Activated T-cell treated with anti-CD3 and anti-CD28 coated beads, Interleukin-2, amount 50 U/mL, for 72 hours (primary cell): ENCODE results near the gene CFAP299. TPM values are rescaled to one million over a fixed set of nuclear protein-coding genes. Genes with fewer than 3 reads are reported as not detected.
"Not testable (repeated sequence)": the region's sequence is repeated elsewhere in the genome, so short reads cannot be mapped to it uniquely, and the experiment has no call there.

Experiments used
- ATAC-seq, 2 donors: fragments of 150-1000 bp; cut with Tn5 transposase; replicated peaks in 1 of 2; 2 replicates each; pipeline ENCODE4 v1.10.0; 2021; ENCODE audit warnings: moderate library complexity in 2 of 2, mild to moderate bottlenecking in 1 of 2
- DNase-seq, 2 donors: peaks; one replicate each; pipeline ENCODE4 v3.0.0; 2021 to 2022; ENCODE audit warnings: mixed read lengths in 1 of 2
- H3K27ac Mint-ChIP-seq: one replicate; pipeline ENCODE4 v1.8.0; 2022; ENCODE audit warnings: mild to moderate bottlenecking, moderate library complexity, mixed read lengths
- H3K27me3 Mint-ChIP-seq: one replicate; pipeline ENCODE4 v1.8.0; 2022; ENCODE audit warnings: low read depth, mixed read lengths
- H3K36me3 Mint-ChIP-seq, 2 donors: one replicate each; pipeline ENCODE4 v1.8.0; 2022; ENCODE audit warnings: mixed read lengths in 2 of 2, mild to moderate bottlenecking in 1 of 2; ENCODE audit not compliant: insufficient read depth in 2 of 2
- H3K4me1 Mint-ChIP-seq: one replicate; pipeline ENCODE4 v1.8.0; 2022; ENCODE audit warnings: low read depth, mixed read lengths
- H3K4me3 Mint-ChIP-seq, 2 donors: one replicate each; pipeline ENCODE4 v1.8.0; 2022; ENCODE audit warnings: mild to moderate bottlenecking in 2 of 2, mixed read lengths in 2 of 2, moderate library complexity in 2 of 2
- H3K9me3 Mint-ChIP-seq, 2 donors: one replicate each; pipeline ENCODE4 v1.8.0; 2022; ENCODE audit warnings: mixed read lengths in 2 of 2
- total RNA-seq, 2 donors: library from RNA; stranded (reverse); gene quantifications; one replicate each; pipeline ENCODE4 v1.2.3, GENCODE V29; 2022

Gene CFAP299
- total RNA-seq, 2 donors from 2014 or later, result not detected

DNA sequence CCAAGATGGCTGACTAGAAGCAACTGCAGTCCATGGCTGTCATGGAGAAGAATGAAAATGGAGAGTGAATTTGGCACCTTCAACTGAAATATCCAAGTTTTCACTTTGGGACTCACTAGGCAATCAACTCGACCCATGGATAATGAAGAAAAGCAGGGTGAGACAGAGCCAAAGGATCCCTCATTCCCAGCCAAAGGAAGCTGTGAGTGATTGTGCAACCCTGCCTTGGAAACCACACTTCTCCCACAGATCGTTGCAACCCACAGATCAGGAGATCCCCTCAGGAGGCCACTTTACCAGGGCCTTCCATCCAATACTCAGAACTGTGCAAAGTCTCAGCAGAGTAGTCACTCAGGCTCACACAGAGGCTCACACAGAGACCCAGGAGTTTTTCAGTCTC is 4.5 kb downstream of the CFAP299 start:
- no peak overlapping the region for H3K27ac Mint-ChIP-seq
- H3K27me3 Mint-ChIP-seq, result peaks cover 10% of the 10 kb centered on the region

DNA sequence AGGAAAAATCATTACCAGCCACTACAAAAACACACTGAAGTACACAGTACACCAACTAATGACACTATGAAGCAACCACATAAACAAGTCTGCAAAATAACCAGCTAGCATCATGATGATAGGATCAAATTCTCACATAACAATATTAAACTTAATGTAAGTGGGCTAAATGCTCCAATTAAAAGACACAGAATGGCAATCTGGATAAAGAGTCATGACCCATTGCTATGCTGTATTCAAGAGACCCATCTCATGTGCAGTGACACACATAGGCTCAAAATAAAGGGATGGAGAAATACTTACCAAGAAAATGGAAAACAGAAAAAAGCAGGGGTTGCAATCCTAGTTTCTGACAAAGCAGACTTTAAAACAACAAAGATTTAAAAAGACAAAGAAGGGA is 7.2 kb downstream of the CFAP299 start:
- not testable (repeated sequence) for H3K27me3 Mint-ChIP-seq, H3K4me3 Mint-ChIP-seq, H3K36me3 Mint-ChIP-seq, H3K4me1 Mint-ChIP-seq, H3K27ac Mint-ChIP-seq, DNase-seq, ATAC-seq, H3K9me3 Mint-ChIP-seq

More for the DNA sequence above, 4.5 kb downstream of the CFAP299 start:
- ATAC-seq, result no peak
- Mint-ChIP-seq H3K4me3 (no peak overlapping the region), H3K36me3 (peaks cover 3% of the 10 kb centered on the region in 2 donors), H3K9me3 (peaks cover 5 to 9% of the 10 kb centered on the region in 2 donors), H3K4me1 (peaks cover 8% of the 10 kb centered on the region)
- DNase-seq, result no peak

DNA sequence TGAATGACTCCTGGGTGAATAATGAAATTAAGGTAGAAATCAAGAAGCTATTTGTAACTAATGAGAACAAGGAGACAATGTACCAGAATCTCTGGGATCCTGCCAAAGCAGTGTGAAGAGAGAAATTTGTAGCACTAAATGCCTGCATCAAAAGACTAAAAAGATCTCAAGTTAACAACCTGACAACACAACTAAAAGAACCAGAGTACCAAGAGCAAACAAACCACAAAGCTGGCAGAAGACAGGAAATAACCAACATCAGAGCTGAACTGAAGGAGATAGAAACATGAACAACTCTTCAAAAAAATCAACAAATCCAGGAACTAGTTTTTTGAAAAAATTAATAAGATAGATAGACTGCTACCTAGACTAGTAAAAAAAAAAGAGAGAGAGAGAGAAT is 8.4 kb downstream of the CFAP299 start:
- ATAC-seq, result no peak
- Mint-ChIP-seq H3K4me3 (no peak overlapping the region), H3K9me3 (peaks cover 5 to 9% of the 10 kb centered on the region in 2 donors), H3K27ac (no peak overlapping the region), H3K4me1 (no peaks in the 10 kb centered on the region), H3K27me3 (no peaks in the 10 kb centered on the region), H3K36me3 (peaks cover 3 to 7% of the 10 kb centered on the region in 2 donors)
- DNase-seq, result no peak

DNA sequence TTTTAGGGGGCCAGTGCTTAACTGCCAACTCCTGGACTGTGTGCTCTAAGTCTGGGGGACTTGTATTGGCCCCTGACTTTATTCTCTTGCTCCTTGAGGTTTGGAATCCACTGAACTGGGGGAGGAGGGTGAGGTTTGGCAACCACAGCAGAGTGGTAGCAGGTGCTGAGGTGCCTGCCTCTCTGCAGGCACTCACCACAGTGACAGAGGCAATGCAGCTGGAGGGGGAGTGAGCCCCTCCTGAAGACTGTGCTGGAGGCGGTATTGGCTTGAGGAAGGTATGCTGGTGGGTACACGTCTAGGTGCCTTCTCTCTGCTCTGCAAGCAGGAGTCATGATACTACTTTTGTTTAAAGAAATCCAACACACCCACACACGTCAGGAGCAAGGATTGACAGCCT is 24.6 kb downstream of the CFAP299 start:
- H3K4me3 Mint-ChIP-seq, result no peak overlapping the region
- DNase-seq (no peak), ATAC-seq (peak in 1 of 2 donors; percentile 27)
- peaks cover 18% of the 10 kb centered on the region for H3K27me3 Mint-ChIP-seq
- no peaks in the 10 kb centered on the region for H3K4me1 Mint-ChIP-seq
- no peaks in the 10 kb centered on the region for H3K9me3 Mint-ChIP-seq
- H3K36me3 Mint-ChIP-seq, result no peaks in the 10 kb centered on the region
- no peak overlapping the region for H3K27ac Mint-ChIP-seq

DNA sequence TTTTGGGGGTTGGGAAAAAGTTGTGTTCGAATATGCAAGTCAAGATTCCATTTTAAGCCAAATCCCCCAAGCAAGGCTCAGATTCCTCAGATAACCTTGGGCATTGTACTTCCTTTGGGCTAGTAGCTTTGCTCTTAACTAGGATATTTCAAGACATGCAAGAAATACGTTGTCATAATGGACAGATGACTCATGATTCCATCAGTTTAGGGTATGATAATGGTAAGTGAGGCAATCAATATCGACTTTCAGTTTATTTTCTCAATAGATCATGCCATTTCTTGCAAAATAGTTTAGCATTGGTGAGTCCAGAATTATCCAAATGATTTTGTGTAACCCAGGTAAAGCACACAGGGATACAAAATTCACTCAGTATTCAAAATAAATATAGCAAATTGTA is 25.4 kb downstream of the CFAP299 start:
- peaks cover 18% of the 10 kb centered on the region for H3K27me3 Mint-ChIP-seq
- no peak for ATAC-seq
- DNase-seq, result no peak
- no peaks in the 10 kb centered on the region for H3K36me3 Mint-ChIP-seq
- H3K4me1 Mint-ChIP-seq, result no peaks in the 10 kb centered on the region
- no peak overlapping the region for H3K27ac Mint-ChIP-seq
- H3K9me3 Mint-ChIP-seq, result no peaks in the 10 kb centered on the region
- no peak overlapping the region for H3K4me3 Mint-ChIP-seq

DNA sequence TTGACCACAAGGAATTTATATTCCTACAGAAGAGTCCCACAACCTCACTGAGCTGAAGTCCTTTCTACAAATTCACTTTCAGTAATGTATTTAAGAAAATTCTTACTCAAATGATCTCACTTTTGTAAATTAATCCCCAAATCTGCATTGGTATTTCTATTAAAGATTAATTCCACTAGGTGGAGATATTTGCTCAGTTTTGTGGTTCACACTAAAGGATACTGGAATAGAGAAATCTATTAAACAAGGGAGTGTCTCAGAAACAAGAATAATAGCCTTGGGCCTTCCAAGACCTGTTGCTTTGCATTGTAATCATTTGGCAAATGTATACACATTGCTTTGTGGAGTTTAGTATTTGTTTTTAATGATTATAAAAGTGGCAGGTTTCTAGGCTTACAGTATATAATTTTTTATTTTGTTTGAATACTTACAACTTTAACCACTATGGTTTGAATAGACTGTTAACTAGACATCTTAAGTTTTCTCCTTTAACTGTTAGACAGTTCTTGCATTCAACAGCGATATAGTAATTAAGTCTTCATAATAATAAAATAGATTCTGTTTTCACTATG is 25.9 kb downstream of the CFAP299 start:
- Mint-ChIP-seq H3K9me3 (no peaks in the 10 kb centered on the region), H3K4me3 (no peak overlapping the region), H3K4me1 (no peaks in the 10 kb centered on the region)

DNA sequence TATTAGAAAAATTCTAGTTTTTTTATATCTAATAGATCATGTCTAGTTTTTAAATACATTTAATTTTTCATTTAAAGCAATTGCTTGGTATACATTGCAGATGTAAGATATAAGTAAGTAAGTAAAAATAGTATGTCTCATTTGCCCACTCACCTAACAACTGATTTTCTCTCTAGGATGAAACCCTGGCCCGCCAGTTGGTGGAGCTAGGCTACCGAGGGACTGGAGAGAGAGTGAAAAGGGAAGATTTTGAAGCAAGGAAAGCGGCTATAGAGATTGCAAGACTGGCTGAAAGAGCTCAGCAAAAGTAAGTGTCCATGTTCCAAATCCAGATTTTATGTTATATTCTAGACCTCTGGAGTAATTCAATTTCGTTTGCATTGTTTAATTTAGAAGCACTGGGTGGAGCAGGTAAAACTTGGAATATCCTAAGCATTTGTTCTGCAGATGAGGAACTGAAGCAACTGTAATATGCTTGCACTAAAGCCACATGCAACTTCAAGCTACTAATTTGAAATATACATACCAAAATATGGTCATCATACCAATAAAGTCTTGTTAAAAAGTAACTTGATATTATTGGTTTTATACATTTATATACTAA is 27.1 kb downstream of the CFAP299 start:
- peaks cover 18% of the 10 kb centered on the region for H3K27me3 Mint-ChIP-seq
- no peak overlapping the region for H3K27ac Mint-ChIP-seq
- peak; percentile 36 to 47 for ATAC-seq
- no peaks in the 10 kb centered on the region for H3K4me1 Mint-ChIP-seq
- no peaks in the 10 kb centered on the region for H3K9me3 Mint-ChIP-seq
- no peaks in the 10 kb centered on the region for H3K36me3 Mint-ChIP-seq
- no peak overlapping the region for H3K4me3 Mint-ChIP-seq
- peak; percentile 42 to 52 for DNase-seq

More for the DNA sequence above, 25.9 kb downstream of the CFAP299 start:
- H3K27me3 Mint-ChIP-seq, result peaks cover 18% of the 10 kb centered on the region
- H3K27ac Mint-ChIP-seq, result no peak overlapping the region
- ATAC-seq (no peak), DNase-seq (no peak)
- no peaks in the 10 kb centered on the region for H3K36me3 Mint-ChIP-seq

DNA sequence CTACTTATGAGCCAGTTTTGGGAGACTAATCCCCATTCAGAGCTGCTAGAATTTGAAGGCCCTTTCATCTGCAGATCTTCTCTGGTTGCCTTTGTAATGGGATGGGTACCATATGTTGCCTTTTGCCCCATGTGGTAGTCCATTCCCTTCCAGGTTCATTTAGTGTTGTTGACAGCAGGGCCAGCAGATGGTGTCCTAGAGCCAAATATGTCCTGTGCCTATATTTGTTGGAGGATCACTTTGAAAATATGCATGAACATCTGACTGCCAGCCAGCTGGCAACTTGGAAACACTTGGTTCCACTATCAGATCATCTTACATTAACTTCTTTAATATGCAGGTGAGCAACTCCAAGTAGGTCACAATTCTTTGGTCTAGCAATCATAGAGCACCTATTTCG is 30.4 kb downstream of the CFAP299 start:
- no peak overlapping the region for H3K4me3 Mint-ChIP-seq
- ATAC-seq (peak; percentile 46 to 48), DNase-seq (peak; percentile 40 to 47)
- H3K4me1 Mint-ChIP-seq, result no peaks in the 10 kb centered on the region
- no peaks in the 10 kb centered on the region for H3K27me3 Mint-ChIP-seq
- H3K27ac Mint-ChIP-seq, result no peak overlapping the region
- H3K9me3 Mint-ChIP-seq, result peaks cover 1 to 3% of the 10 kb centered on the region in 2 donors
- no peaks in the 10 kb centered on the region for H3K36me3 Mint-ChIP-seq

DNA sequence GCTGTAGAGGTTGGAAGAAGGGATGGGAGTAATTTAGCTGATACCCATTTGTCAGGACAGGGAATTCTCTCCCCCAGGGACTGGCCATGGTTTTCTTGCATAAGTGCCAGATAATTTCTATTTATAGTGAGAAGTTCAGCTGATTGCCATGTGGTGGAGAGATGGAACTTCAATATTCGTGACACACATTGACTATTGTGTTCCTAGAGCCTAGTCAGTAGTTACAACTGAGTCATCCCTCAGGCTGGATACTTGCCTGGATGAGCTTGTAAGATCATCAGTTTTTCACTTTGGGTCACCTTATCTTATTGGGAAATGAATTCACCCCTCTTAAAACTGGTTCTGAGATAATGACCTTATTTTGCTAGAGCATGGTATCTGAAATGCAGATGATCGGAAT is 32.2 kb downstream of the CFAP299 start:
- ATAC-seq (no peak), DNase-seq (no peak)
- no peaks in the 10 kb centered on the region for H3K4me1 Mint-ChIP-seq
- peaks cover 4 to 6% of the 10 kb centered on the region in 2 donors for H3K36me3 Mint-ChIP-seq
- H3K9me3 Mint-ChIP-seq, result peaks cover 9% of the 10 kb centered on the region in 2 donors
- no peaks in the 10 kb centered on the region for H3K27me3 Mint-ChIP-seq
- no peak overlapping the region for H3K27ac Mint-ChIP-seq
- no peak overlapping the region for H3K4me3 Mint-ChIP-seq

DNA sequence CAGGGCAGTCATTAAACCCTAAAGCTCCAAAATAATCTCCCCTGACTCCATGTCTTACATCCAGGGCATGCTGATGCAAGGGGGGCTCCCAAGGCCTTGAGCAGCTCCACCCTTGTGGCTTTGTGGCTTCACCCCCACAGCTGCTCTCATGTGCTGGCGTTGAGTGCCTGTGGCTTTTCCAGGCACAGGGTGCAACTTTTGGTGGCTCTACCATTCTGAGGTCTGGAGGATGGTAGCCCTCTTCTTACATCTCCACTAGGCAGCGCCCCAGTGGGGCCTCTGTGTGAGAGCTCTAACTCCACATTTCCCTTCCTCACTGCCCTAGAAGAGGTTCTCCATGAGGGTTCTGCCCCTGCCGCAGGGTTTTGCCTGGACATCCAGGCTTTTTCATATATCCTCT is 35.1 kb downstream of the CFAP299 start:
- Mint-ChIP-seq H3K4me1 (no peaks in the 10 kb centered on the region), H3K36me3 (peaks cover 4 to 6% of the 10 kb centered on the region in 2 donors), H3K9me3 (peaks cover 9 to 10% of the 10 kb centered on the region in 2 donors)

DNA sequence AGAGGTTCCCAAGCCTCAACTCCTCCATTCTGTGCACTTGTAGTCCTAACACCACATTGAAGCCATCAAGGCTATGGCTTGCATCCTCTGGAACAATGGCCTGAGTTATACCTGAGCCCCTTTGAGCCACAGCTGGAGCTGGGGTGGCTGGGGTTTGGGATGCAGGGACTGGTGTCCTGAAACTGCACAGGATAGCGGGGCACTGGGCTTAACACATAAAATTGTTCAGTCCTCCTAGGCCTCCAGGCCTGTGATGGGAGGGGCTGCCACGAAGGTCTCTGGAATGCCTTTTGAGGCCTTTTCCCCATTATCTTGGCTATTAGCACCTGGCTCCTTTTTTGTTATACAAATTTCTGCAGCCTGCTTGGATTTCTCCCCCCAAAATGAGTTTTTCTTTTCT is 35.5 kb downstream of the CFAP299 start:
- Mint-ChIP-seq H3K9me3 (peaks cover 9 to 10% of the 10 kb centered on the region in 2 donors), H3K4me3 (no peak overlapping the region), H3K36me3 (peaks cover 4 to 6% of the 10 kb centered on the region in 2 donors), H3K27me3 (no peaks in the 10 kb centered on the region), H3K4me1 (no peaks in the 10 kb centered on the region), H3K27ac (no peak overlapping the region)
- no peak for ATAC-seq
- DNase-seq, result no peak

More for the DNA sequence above, 35.1 kb downstream of the CFAP299 start:
- no peak overlapping the region for H3K27ac Mint-ChIP-seq
- no peak overlapping the region for H3K4me3 Mint-ChIP-seq
- no peaks in the 10 kb centered on the region for H3K27me3 Mint-ChIP-seq
- no peak for DNase-seq
- no peak for ATAC-seq

DNA sequence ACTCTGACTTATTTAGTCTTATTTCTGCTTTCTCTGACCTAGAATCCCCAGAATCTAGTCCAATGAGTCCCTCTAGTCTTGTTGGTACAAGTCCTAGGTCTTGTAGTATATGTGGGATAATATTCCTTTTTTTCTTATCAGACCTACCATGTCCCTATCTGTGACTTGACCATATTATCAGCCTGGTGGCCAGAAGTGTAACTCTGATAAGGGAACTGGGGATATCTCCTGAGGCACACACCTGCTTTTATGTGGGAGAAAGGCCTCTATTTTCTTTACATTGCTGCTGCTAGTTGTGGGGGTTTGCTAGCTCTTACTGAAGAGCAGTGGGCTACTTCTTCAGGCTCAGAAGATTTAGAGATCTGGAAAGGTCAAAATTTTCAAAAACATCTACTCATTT is 38.6 kb downstream of the CFAP299 start:
- H3K27me3 Mint-ChIP-seq, result no peaks in the 10 kb centered on the region
- H3K4me3 Mint-ChIP-seq, result no peak overlapping the region
- no peak for ATAC-seq
- no peak for DNase-seq
- H3K27ac Mint-ChIP-seq, result no peak overlapping the region
- H3K36me3 Mint-ChIP-seq, result peaks cover 4 to 6% of the 10 kb centered on the region in 2 donors
- H3K9me3 Mint-ChIP-seq, result peaks cover 9 to 10% of the 10 kb centered on the region in 2 donors
- no peaks in the 10 kb centered on the region for H3K4me1 Mint-ChIP-seq

DNA sequence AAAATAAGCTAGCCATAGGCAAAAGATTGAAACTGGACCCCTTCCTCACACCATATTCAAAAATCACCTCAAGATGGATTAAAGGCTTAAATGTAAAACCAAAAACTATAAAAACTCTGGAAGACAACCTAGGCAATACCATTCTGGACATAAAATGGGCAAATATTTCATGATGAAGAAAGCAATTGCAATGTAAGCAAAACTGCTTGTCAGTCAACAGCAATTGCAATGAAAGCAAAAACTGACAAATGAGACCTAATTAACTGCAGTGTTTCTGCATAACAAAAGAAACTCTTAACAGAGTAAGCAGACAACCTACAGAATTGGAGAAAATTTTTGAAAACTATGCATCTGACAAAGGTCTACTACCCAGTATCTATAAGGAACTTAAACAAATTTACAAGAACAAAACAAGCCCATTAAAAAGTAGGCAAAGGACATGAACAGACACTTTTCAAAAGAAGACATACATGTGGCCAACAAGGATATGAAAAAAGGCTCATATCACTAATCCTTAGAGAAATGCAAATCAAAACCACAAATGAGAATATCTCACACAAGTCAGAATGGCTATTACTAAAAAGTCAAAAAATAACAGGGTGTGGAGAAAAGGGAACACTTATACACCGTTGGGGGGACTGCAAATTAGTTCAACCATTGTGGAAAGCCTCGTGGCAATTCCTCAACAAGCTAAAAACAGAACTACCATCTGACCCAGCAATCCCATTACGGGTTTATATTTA is 46.7 kb downstream of the CFAP299 start:
- H3K4me3 Mint-ChIP-seq, result no peak overlapping the region
- DNase-seq (no peak), ATAC-seq (no peak)
- H3K4me1 Mint-ChIP-seq, result no peaks in the 10 kb centered on the region
- no peak overlapping the region for H3K27ac Mint-ChIP-seq
- H3K27me3 Mint-ChIP-seq, result no peaks in the 10 kb centered on the region
- H3K9me3 Mint-ChIP-seq, result peaks cover 3 to 8% of the 10 kb centered on the region in 2 donors
- H3K36me3 Mint-ChIP-seq, result peaks cover 0 to 2% of the 10 kb centered on the region in 2 donors
